IgD-negative memory B cell (primary cell): ENCODE results near the gene CRACR2A. TPM values are rescaled to one million over a fixed set of nuclear protein-coding genes. Genes with fewer than 3 reads are reported as not detected.

Experiments
- H3K27ac Mint-ChIP-seq, 3 donors: one replicate each; pipeline ENCODE4 v1.8.0; 2020 to 2022; ENCODE audit warnings: mild to moderate bottlenecking in 3 of 3, mixed read lengths in 3 of 3, moderate library complexity in 1 of 3
- H3K27me3 Mint-ChIP-seq: one replicate; pipeline ENCODE4 v1.8.0; 2021; ENCODE audit warnings: mixed read lengths
- H3K36me3 Mint-ChIP-seq: one replicate; pipeline ENCODE4 v1.8.0; 2020; ENCODE audit warnings: mild to moderate bottlenecking, mixed read lengths
- H3K4me1 Mint-ChIP-seq, 3 donors: one replicate each; pipeline ENCODE4 v1.8.0; 2020 to 2022; ENCODE audit warnings: mixed read lengths in 3 of 3, mild to moderate bottlenecking in 1 of 3
- H3K4me3 Mint-ChIP-seq, 4 donors: one replicate each; pipeline ENCODE4 v1.8.0; 2020 to 2022; ENCODE audit warnings: mild to moderate bottlenecking in 4 of 4, mixed read lengths in 4 of 4, moderate library complexity in 3 of 4
- H3K9me3 Mint-ChIP-seq, 3 donors: one replicate each; pipeline ENCODE4 v1.8.0; 2020 to 2021; ENCODE audit warnings: mixed read lengths in 3 of 3, mild to moderate bottlenecking in 1 of 3
- polyA plus RNA-seq: library from polyadenylated mRNA; unstranded; fragments of 300-500 nt; fragmentation: Illumina TruSeq; gene quantifications from one replicate; pipeline ENCODE4 v1.2.3, GENCODE V29; 2021

Gene CRACR2A
- polyA plus RNA-seq, 1 donor from 2014 or later: 10.1 TPM

DNA sequence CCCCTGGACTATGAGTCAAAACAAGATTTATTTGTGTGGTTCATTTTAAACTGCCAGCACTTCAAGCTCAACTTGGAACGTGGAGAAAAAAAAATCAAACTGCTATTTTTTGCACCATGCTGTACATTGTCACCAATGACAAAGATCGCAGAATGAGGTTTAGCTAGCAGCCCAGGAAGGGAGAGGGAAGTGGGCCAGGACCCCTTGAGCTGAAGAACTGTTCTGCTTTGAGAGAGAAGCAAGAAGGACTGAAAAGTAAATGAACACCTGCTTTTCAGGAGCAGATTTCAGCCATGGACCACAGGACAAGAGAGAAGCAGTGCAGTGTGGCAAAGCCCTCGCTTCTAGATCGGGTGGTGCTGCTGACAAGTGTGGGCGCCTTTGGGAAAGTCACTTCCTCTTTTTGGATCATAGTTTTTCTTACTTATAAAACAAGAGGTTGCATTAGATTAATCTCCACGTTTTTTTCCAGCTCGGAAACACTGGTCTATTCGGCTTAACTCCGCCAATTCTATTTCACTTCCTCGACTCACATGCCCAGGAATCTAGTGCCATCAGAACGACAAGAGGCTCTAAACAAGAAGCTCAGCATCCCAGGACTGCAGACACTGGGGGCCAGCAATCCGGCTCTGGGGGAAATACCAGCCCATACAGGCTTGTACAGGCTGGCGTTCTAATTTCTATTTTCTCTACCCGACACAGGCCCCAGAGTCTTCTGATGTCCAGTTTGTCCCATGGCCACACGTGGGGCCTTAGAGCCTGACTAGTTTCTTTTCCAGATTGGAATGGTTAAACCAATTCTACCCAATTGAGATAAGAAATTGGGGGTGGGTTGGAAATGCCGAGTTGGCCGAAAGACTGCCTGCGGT is 129.9 kb downstream of the CRACR2A start:
- H3K27me3 Mint-ChIP-seq: no peaks in the 10 kb centered on the region
- H3K4me1 Mint-ChIP-seq: peaks cover 0 to 9% (median 4%) of the 10 kb centered on the region in 3 donors
- H3K36me3 Mint-ChIP-seq: peaks cover 18% of the 10 kb centered on the region
- H3K9me3 Mint-ChIP-seq: no peaks in the 10 kb centered on the region
- no peak overlapping the region for H3K4me3 Mint-ChIP-seq
- no peak overlapping the region for H3K27ac Mint-ChIP-seq

DNA sequence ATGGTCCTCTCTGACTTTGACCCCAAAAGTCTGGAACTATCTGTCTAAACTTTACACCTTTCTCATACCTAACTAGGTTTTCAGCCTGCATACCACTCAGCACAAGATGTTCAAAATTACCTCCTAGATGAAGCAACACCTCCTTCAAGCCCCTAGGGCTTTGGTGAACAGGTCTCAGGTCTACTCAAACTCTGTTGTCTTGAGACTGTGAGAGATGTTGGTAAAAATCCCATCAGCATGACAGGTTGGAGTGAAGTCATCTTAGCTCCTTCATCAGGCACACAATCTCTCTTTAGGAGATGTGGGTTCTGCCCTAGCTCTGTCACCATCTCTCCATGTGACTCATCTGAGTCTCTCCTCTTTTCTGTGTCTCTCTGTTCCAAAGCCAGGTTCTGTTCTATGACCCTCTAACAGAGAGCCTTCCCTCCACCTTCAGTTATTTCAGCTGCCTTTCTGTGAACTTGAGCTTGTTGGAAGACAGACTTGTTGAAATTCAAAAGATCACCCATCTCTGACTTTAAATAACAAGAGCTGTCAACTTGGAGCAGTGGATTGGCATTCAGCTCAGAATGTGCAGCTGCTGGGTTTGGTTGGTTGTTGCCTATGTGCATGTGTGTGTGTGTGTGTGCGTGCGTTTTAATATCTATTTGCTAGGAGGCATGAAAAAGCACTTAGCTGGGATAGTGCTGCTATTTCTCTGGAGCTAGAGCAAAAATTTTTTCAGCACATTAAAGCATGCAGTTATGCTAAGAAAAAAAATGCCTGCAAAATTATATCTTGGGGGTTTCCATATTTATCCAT is 130.7 kb downstream of the CRACR2A start:
- Mint-ChIP-seq H3K27me3 (no peaks in the 10 kb centered on the region), H3K4me1 (peaks cover 0 to 9% (median 4%) of the 10 kb centered on the region in 3 donors), H3K27ac (no peak overlapping the region), H3K9me3 (no peaks in the 10 kb centered on the region), H3K36me3 (peaks cover 18% of the 10 kb centered on the region), H3K4me3 (no peak overlapping the region)

DNA sequence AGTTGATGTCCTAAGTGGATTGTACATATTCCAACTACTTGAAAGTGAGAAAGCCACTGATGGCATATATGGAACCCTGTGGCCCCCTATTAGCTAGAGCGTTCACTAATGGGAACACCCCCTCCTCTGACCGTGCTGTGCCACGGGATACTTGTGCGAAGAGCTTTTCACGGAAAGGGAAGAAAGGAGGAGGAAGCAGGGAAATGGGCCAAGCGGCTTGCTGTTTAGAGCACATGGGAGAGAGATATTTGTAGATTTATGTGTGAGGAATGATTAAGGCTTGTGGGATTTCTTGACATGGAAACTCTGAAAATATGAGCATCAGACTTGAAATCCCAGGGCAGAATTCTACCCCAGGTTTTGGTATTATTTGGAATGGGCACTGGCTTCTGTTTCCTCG is 132.1 kb downstream of the CRACR2A start:
- H3K4me1 Mint-ChIP-seq: peaks cover 0 to 9% (median 6%) of the 10 kb centered on the region in 3 donors
- H3K9me3 Mint-ChIP-seq: no peaks in the 10 kb centered on the region
- peaks cover 11% of the 10 kb centered on the region for H3K36me3 Mint-ChIP-seq
- H3K27me3 Mint-ChIP-seq: no peaks in the 10 kb centered on the region
- no peak overlapping the region for H3K27ac Mint-ChIP-seq
- H3K4me3 Mint-ChIP-seq: no peak overlapping the region

DNA sequence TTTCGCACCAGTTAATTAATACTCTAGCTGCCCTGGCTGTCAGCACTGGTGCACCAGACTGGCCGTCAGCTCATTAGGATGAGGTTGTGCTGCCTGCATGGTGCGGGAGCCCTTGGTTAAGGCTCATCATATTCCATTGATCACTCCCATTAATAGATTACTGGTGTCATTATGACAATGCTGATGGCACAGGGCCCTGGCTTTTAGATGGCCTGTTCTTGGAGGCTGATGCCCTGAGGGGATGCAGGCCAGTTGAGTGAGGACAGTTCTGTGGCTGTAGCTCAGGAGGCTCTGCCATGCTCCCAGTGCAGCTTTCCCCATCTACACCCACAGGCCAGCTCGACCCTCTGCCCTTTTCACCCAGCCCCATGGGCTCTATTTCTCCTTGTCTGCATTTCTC is 135.3 kb downstream of the CRACR2A start:
- Mint-ChIP-seq H3K36me3 (peaks cover 23% of the 10 kb centered on the region), H3K27ac (peak overlapping the region in 1 of 3 donors; percentile 81), H3K4me3 (no peak overlapping the region), H3K4me1 (peaks cover 0 to 2% (median 1%) of the 10 kb centered on the region in 3 donors), H3K27me3 (no peaks in the 10 kb centered on the region), H3K9me3 (no peaks in the 10 kb centered on the region)

DNA sequence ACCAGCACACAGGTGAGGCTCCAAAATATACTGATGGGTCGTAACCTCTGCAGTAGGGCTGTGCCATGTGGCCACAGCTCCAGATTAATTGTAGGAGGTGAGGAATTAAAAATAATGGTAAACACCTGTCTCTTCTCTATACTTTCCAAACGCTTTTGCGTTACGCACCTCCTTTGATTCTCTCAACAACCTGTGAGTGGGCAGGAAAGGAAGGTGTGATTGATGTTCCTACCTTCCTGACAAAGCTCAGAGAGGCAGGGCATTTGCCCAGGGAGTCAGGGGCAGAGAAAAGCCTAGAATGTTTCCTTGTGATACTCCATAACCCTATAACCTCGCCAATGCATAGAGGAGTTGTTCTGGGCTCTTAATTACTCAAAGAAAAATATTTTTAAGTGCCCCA is 137.0 kb downstream of the CRACR2A start:
- no peak overlapping the region for H3K27ac Mint-ChIP-seq
- H3K4me3 Mint-ChIP-seq: no peak overlapping the region
- no peaks in the 10 kb centered on the region for H3K27me3 Mint-ChIP-seq
- peaks cover 3 to 7% (median 3%) of the 10 kb centered on the region in 3 donors for H3K9me3 Mint-ChIP-seq
- H3K4me1 Mint-ChIP-seq: peaks cover 0 to 2% (median 0%) of the 10 kb centered on the region in 3 donors
- H3K36me3 Mint-ChIP-seq: peaks cover 31% of the 10 kb centered on the region

DNA sequence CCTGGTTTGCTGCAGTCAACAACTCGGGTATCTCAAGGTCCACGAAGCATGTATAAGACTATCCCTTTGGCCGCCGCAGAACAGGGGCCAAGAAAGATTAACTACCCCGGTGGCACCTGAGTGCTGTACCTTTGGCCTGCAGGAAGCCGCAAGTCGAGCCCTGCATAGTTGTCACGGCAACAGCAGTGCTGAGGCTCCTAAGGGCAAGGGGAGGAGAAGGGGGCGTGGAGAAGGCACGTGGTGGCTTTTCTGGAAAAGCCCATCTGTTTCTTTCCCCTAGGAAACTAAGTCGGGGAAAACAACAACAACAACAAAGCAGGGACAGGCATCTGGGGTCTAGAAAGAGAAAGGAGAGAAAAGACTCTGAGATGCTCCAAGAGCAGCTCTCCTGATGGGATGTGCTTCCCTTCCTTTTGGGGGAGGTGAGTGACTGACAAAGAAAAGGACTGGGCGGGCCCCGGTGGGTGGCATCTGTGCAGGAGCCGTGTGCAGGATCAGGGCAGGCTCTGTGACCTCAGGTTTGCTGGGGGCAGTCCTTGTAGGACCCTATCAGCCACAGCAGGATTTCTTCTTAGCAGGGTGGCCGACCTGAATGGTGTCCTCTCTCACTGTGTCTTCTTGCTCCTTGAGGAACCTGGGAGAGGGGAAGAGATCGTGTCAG is 138.0 kb downstream of the CRACR2A start:
- H3K36me3 Mint-ChIP-seq: peaks cover 28% of the 10 kb centered on the region
- H3K27me3 Mint-ChIP-seq: no peaks in the 10 kb centered on the region
- H3K4me3 Mint-ChIP-seq: no peak overlapping the region
- peak overlapping the region in 1 of 3 donors; percentile 67 for H3K27ac Mint-ChIP-seq
- H3K9me3 Mint-ChIP-seq: peaks cover 3 to 14% (median 3%) of the 10 kb centered on the region in 3 donors
- H3K4me1 Mint-ChIP-seq: peaks cover 0 to 2% (median 0%) of the 10 kb centered on the region in 3 donors

DNA sequence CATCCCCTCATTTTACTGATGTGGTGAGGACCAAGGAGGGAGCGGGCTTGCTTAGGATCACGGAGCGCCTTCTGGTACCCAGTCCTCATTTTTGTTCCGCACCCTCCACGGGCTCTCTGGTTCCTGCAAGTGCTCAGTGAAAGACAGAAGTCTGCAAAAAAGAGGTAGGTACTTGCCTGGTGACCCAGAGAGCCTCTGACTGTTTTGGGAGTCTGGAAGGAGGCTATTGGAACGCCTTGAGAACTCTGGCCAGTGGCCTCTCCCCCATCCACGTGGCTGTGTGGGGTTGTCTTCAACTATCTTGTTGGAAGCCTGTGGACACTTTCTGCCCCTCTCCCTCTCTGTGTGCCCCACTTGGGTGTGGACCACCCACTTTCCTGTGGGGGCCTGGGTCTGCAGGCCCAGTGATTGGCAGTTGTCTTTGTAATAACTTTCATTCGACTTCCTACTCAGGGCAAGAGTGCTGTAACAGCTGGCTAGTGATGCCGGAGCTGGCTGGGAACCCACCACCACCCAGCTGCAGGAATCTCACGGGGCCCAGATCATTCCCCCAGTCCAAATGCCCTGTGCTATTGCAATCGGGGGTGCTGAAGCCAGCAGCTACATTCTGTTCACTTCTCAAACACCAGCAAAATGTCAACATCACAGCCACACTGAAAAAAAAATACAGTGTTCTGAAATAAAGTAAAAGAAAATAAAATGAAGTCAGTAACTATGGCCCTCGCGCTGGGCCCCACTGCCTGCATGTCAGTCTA is 139.1 kb downstream of the CRACR2A start:
- Mint-ChIP-seq H3K27ac (no peak overlapping the region), H3K27me3 (no peaks in the 10 kb centered on the region), H3K36me3 (peaks cover 38% of the 10 kb centered on the region), H3K4me3 (no peak overlapping the region), H3K9me3 (peaks cover 3 to 25% (median 6%) of the 10 kb centered on the region in 3 donors), H3K4me1 (peaks cover 6% of the 10 kb centered on the region in 3 donors)

DNA sequence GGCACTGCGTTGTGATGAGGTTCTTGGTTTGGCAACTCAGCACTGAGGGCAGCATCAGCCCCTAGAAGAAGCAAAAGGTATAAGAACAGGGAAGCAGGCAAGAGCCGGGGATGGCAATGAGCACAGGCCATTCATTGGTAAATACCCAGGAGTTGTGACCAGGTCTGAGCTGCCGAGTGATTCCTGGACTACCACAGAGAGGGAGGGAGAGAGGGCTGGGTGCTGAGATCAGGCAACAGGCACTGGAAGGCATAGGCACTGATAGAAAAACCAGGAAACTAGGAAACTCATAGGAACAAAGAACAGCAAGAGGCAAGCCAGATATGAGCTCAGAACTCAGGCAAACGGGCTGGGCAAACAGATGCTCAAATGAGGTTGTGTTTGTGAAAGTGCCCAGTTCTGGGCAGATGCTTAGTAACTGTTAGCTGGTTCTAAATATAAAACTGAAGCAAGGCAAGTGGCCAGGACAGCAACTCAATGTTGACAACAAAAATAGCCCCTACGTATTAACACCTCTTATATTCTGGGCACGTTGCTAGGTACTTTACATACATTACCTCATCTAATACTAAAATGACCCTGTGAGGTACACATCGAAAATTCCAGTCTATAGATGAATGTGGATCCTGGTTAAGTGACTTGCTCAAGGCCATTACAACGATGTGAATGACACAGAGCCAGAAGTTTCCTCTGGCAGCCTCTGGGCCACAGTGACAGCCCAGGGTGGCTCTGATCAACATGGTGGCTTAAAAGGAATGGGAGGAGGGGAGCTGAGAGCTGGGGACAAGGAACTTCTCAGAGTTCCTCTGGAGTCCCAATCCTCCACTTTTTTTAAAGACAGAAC is 140.8 kb downstream of the CRACR2A start:
- no peak overlapping the region for H3K27ac Mint-ChIP-seq
- peaks cover 36% of the 10 kb centered on the region for H3K36me3 Mint-ChIP-seq
- H3K4me3 Mint-ChIP-seq: no peak overlapping the region
- H3K9me3 Mint-ChIP-seq: peaks cover 3 to 25% (median 6%) of the 10 kb centered on the region in 3 donors
- H3K27me3 Mint-ChIP-seq: no peaks in the 10 kb centered on the region
- peaks cover 6 to 12% (median 8%) of the 10 kb centered on the region in 3 donors for H3K4me1 Mint-ChIP-seq

DNA sequence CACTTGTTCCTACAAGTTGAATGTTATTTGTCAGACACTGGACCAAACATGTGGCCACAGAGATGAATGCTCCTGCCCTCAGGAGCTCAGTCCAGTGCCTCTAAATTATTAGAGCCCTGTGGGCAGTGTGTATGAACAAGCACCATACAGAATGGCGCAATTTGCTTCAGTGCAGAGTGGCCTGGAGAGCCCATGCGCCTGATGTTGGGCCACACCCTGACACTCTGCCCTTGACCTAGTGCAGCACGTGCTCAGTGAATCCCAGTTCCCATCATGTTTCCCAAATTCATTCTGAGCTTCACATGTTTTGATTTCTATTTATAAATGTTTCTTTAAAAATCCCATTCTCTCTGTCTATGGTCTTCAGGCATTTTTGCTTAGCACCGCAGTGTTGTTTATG is 145.1 kb downstream of the CRACR2A start:
- peaks cover 5% of the 10 kb centered on the region for H3K27me3 Mint-ChIP-seq
- H3K4me3 Mint-ChIP-seq: no peak overlapping the region
- peaks cover 10 to 11% (median 10%) of the 10 kb centered on the region in 3 donors for H3K4me1 Mint-ChIP-seq
- H3K36me3 Mint-ChIP-seq: peaks cover 23% of the 10 kb centered on the region
- peaks cover 3 to 25% (median 6%) of the 10 kb centered on the region in 3 donors for H3K9me3 Mint-ChIP-seq
- peak overlapping the region in 1 of 3 donors; percentile 54 for H3K27ac Mint-ChIP-seq

DNA sequence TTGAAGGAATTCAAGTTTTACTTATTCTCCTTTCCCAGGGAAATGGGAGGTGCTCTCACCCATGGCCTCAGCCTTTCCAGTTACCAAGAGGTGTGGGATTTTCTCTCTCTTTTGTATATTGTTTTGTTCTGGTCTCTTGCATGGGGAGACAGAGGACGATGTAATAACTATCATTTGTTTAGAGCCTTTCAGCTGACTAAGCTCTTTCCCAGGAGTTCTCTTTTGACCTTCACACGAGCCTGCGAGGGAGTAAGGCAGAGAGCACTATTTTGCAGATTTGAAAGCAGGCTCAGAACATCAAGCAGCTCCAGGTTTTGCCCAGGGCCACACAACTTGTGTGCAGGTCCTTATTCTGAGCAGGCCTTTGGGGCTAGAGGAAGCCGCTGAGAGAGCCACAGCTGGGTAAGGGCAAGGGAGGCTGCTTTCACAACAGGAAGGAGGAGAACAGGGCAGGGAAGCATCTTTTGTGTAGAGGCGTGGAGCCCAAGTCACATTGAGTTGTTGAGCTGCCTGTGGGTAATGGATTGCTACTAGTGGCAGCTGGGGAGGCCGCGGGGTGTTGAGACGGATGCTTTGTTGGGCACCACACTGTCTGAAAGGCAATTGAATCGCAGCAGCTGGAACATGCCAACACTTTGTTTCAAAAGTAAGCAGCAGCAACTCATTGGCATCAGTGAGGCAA is 145.7 kb downstream of the CRACR2A start:
- H3K27ac Mint-ChIP-seq: peak overlapping the region in 1 of 3 donors; percentile 26
- peaks cover 19% of the 10 kb centered on the region for H3K36me3 Mint-ChIP-seq
- peaks cover 5% of the 10 kb centered on the region for H3K27me3 Mint-ChIP-seq
- peaks cover 3 to 25% (median 6%) of the 10 kb centered on the region in 3 donors for H3K9me3 Mint-ChIP-seq
- H3K4me3 Mint-ChIP-seq: no peak overlapping the region
- H3K4me1 Mint-ChIP-seq: peaks cover 10 to 11% (median 10%) of the 10 kb centered on the region in 3 donors

DNA sequence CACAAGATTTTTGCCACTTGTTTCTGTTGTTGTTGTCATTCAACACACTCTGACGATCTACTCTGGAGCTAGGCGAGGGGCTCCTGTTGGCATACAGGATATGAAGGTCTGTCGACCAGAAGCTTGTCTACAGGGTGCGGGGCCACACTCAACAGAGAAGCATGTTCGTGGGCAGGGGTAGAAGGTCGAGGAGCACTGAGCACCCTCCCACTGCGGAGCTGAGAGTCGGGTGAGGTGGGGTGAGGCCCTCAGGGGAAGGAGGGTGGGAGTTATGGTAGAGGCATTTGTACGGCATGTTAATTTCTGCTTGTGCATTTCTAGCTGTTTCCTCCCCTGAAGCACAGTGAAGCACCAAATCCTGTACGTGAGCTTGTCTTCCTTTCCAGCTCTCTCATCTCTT is 146.8 kb downstream of the CRACR2A start:
- H3K9me3 Mint-ChIP-seq: peaks cover 0 to 19% (median 3%) of the 10 kb centered on the region in 3 donors
- H3K27me3 Mint-ChIP-seq: peaks cover 5% of the 10 kb centered on the region
- peaks cover 10 to 11% (median 10%) of the 10 kb centered on the region in 3 donors for H3K4me1 Mint-ChIP-seq
- no peak overlapping the region for H3K4me3 Mint-ChIP-seq
- peak overlapping the region in 1 of 3 donors; percentile 2 for H3K27ac Mint-ChIP-seq
- H3K36me3 Mint-ChIP-seq: peaks cover 15% of the 10 kb centered on the region

DNA sequence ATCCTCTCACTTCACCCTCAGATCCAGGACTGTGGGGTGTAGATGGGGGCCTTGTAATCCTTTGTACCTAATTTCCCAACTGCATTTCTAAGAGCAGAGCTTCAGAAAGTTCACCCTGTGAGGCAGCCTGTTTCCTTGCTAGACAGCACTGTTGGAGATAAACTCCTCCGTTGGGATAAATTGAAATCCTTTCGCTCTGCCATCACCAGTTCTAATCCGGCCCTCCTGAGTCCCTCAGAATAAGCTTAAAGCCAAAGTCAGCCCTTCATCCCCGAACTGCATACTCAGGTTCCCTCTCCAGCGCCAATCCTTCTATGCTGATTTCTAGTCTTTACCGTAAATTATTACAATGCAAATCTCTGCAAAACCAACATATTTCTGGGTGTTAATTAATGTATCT is 147.2 kb downstream of the CRACR2A start:
- Mint-ChIP-seq H3K36me3 (peaks cover 15% of the 10 kb centered on the region), H3K9me3 (peaks cover 0 to 19% (median 3%) of the 10 kb centered on the region in 3 donors), H3K4me3 (no peak overlapping the region), H3K4me1 (peaks cover 10 to 11% (median 10%) of the 10 kb centered on the region in 3 donors), H3K27ac (peak overlapping the region in 1 of 3 donors; percentile 2), H3K27me3 (peaks cover 5% of the 10 kb centered on the region)
